HCT116 (cell line): ENCODE measurements around the gene NKX6-2. TPM values are rescaled to one million over a fixed set of nuclear protein-coding genes. Genes with fewer than 3 reads are reported as not detected.

Experiments
- ATAC-seq: fragments of 200-7000 bp; cut with Tn5 transposase; 2 replicates; pipeline ENCODE4 v1.9.1; 2020; ENCODE audit warnings: mild to moderate bottlenecking, moderate library complexity
- BruUV-seq: library from RNA; stranded (reverse); fragments of 400-500 nt; replicated peaks from 2 replicates; lab custom pipeline; 2021; lab: Mats Ljungman, UMichigan
- CTCF ChIA-PET: fragments of 300-600 bp; sonication (Branson Sonifier 250); formaldehyde crosslinking; loops from one replicate; lab custom pipeline; 2021; ENCODE audit warnings: antibody characterized with exemption; lab: Charles Lee
- POLR2A ChIA-PET: fragments of 300-600, 350-600 bp; sonication (Branson Sonifier 250); formaldehyde crosslinking; loops from one replicate; lab custom pipeline; 2021; ENCODE audit warnings: antibody characterized with exemption; lab: Charles Lee
- RAD21 ChIA-PET, 2 experiments: fragments of 300-600 bp; sonication (Branson Sonifier 250); formaldehyde crosslinking; loops; one replicate each; lab custom pipeline; 2023; ENCODE audit warnings: low total read pairs in 2 of 2; ENCODE audit not compliant: uncharacterized antibody in 2 of 2, unreplicated experiment in 2 of 2, low non-redundant PET in 1 of 2; lab: Charles Lee
- DNase-seq: peaks from one replicate; pipeline ENCODE4 v3.0.0-alpha.2; 2010; ENCODE audit warnings: low read depth, low spot score
- H2AFZ ChIP-seq: fragments of 200-600 bp; shearing (Covaris generic), sonication (generic); 2 replicates; pipeline ENCODE4 v1.6.1; 2017; ENCODE audit warnings: low read depth, mixed run types, mixed read lengths, antibody characterized with exemption, low read length; ENCODE audit not compliant: poor library complexity, severe bottlenecking
- H3K27ac ChIP-seq: 2 replicates; pipeline ENCODE4 v1.5.1; 2012; ENCODE audit warnings: low read depth, low read length
- H3K27me3 ChIP-seq: fragments of 200-600 bp; sonication (generic); 2 replicates; pipeline ENCODE4 v1.6.1; 2016; ENCODE audit warnings: mixed run types, low read length, mixed read lengths; ENCODE audit not compliant: insufficient read depth
- H3K36me3 ChIP-seq, 2 experiments: fragments of 200-500 bp in 1 of 2; fragments of 200-600 bp in 1 of 2; sonication (Bioruptor generic) in 1 of 2; sonication (generic) in 1 of 2; 2 replicates each; pipeline versions ENCODE4 v1.5.1 to v1.6.1; 2014 to 2016; ENCODE audit warnings: low read length in 2 of 2, inconsistent platforms in 1 of 2, mixed read lengths in 1 of 2, mixed run types in 1 of 2; ENCODE audit not compliant: insufficient read depth in 2 of 2, control insufficient read depth in 1 of 2
- H3K4me1 ChIP-seq, 2 experiments: fragments of 200-600 bp in 1 of 2; sonication (generic) in 1 of 2; 2 replicates each; pipeline versions ENCODE4 v1.5.1 to v1.6.1; 2012 to 2017; ENCODE audit warnings: low read length in 2 of 2, inconsistent platforms in 1 of 2, mild to moderate bottlenecking in 1 of 2, mixed read lengths in 1 of 2, mixed run types in 1 of 2, moderate library complexity in 1 of 2; ENCODE audit not compliant: insufficient read depth in 2 of 2, control insufficient read depth in 1 of 2
- H3K4me2 ChIP-seq: fragments of 200-600 bp; sonication (generic); 2 replicates; pipeline ENCODE4 v1.6.1; 2017; ENCODE audit warnings: mixed run types, low read length, mixed read lengths
- H3K4me3 ChIP-seq, 2 experiments: fragments of 200-600 bp in 1 of 2; sonication (generic) in 1 of 2; replicated peaks in 1 of 2; 2 replicates each; pipeline ENCODE4 v1.5.1; 2011 to 2016; ENCODE audit warnings: low read length in 2 of 2, control low read depth in 1 of 2, low read depth in 1 of 2, mild to moderate bottlenecking in 1 of 2, mixed read lengths in 1 of 2, mixed run types in 1 of 2
- H3K79me2 ChIP-seq: fragments of 200-600 bp; sonication (generic); 2 replicates; pipeline ENCODE4 v1.6.1; 2017; ENCODE audit warnings: mild to moderate bottlenecking, mixed run types, low read length, moderate library complexity, mixed read lengths; ENCODE audit not compliant: insufficient read depth
- H3K9ac ChIP-seq: fragments of 200-600 bp; sonication (generic); 2 replicates; pipeline ENCODE4 v1.6.1; 2016; ENCODE audit warnings: low read length, mixed read lengths
- H3K9me2 ChIP-seq: fragments of 200-600 bp; sonication (generic), shearing (Covaris generic); 2 replicates; pipeline ENCODE4 v1.6.1; 2017; ENCODE audit warnings: mixed run types, mild to moderate bottlenecking, moderate library complexity; ENCODE audit not compliant: insufficient read depth
- H3K9me3 ChIP-seq, 2 experiments: fragments of 200-500 bp in 1 of 2; fragments of 200-600 bp in 1 of 2; sonication (Bioruptor generic) in 1 of 2; sonication (generic) in 1 of 2; 2 replicates each; pipeline ENCODE4 v1.6.1; 2014 to 2017; ENCODE audit warnings: low read length in 2 of 2, mixed read lengths in 2 of 2, inconsistent platforms in 1 of 2, low read depth in 1 of 2, mild to moderate bottlenecking in 1 of 2, mixed run types in 1 of 2, moderate library complexity in 1 of 2; ENCODE audit not compliant: control insufficient read depth in 1 of 2, insufficient read depth in 1 of 2
- H4K20me1 ChIP-seq: fragments of 200-600 bp; sonication (generic), shearing (Covaris generic); 2 replicates; pipeline ENCODE4 v1.6.1; 2017; ENCODE audit warnings: mixed run types, mild to moderate bottlenecking, moderate library complexity; ENCODE audit not compliant: insufficient read depth
- ATF3 ChIP-seq: IDR thresholded peaks from 2 replicates; pipeline ENCODE4 v1.6.1; 2012
- CBX3 ChIP-seq: IDR thresholded peaks from 2 replicates; pipeline ENCODE4 v1.6.1; 2012; ENCODE audit warnings: low read depth
- CEBPB ChIP-seq: IDR thresholded peaks from 2 replicates; pipeline ENCODE4 v1.6.1; 2012; ENCODE audit warnings: low read depth
- CTCF ChIP-seq, 3 experiments: fragments of 200-600 bp in 1 of 3; sonication (generic) in 1 of 3; IDR thresholded peaks in 2 of 3; conservative IDR thresholded peaks in 1 of 3; 2 replicates each; pipeline ENCODE4 v1.5.1; 2012 to 2017; ENCODE audit warnings: low read depth in 2 of 3, low read length in 2 of 3, antibody characterized with exemption in 1 of 3, borderline replicate concordance in 1 of 3, control low read depth in 1 of 3, mild to moderate bottlenecking in 1 of 3, mixed read lengths in 1 of 3, mixed run types in 1 of 3, moderate library complexity in 1 of 3; ENCODE audit not compliant: insufficient read depth in 1 of 3
- ELF1 ChIP-seq: IDR thresholded peaks from 2 replicates; pipeline ENCODE4 v1.6.1; 2012; ENCODE audit warnings: low read depth, borderline replicate concordance
- EZH2 ChIP-seq: fragments of 200-600 bp; sonication (generic); IDR thresholded peaks from 2 replicates; pipeline ENCODE4 v1.6.1; 2017; ENCODE audit warnings: antibody characterized with exemption, mixed run types
- EZH2phosphoT487 ChIP-seq: fragments of 200-600 bp; IDR thresholded peaks from 2 replicates; pipeline ENCODE4 v1.6.1; 2018; ENCODE audit warnings: antibody characterized with exemption, borderline replicate concordance
- JUND ChIP-seq: IDR thresholded peaks from 2 replicates; pipeline ENCODE4 v1.6.1; 2012
- POLR2AphosphoS5 ChIP-seq: IDR thresholded peaks from 2 replicates; pipeline ENCODE4 v1.6.1; 2011; ENCODE audit warnings: mild to moderate bottlenecking, low read depth, low read length, moderate library complexity
- SIN3A ChIP-seq: IDR thresholded peaks from 2 replicates; pipeline ENCODE4 v1.6.1; 2012; ENCODE audit warnings: low read depth
- SRF ChIP-seq: IDR thresholded peaks from 2 replicates; pipeline ENCODE4 v1.6.1; 2012; ENCODE audit warnings: low read depth
- TCF7L2 ChIP-seq: IDR thresholded peaks from 2 replicates; pipeline ENCODE4 v1.7.0; 2011; ENCODE audit warnings: borderline replicate concordance, inconsistent platforms; ENCODE audit not compliant: insufficient read depth, insufficient read length; ENCODE audit errors: extremely low read depth
- ZFX ChIP-seq: fragments of 450-650 bp; IDR thresholded peaks from 2 replicates; pipeline ENCODE4 v1.6.1; 2017
- intact Hi-C: fragments of 100-400 bp; cut with micrococcal nuclease; formaldehyde crosslinking; loops from 2 replicates; pipeline ENCODE4 v1.10.0; 2022
- total RNA-seq: library from RNA; stranded (reverse); gene quantifications from one replicate; pipeline ENCODE4 v1.2.1, GENCODE V29; 2021; ENCODE audit not compliant: unreplicated experiment
- TF ChIP-seq, protein P1 (sequence below): IDR thresholded peaks from 2 replicates; pipeline ENCODE4 v1.6.1; 2012; ENCODE audit warnings: low read depth

Gene NKX6-2
- total RNA-seq, 1 experiment from 2014 or later = not detected

GRCh38 chr10:132768346-132769248 lies 17.4 kb downstream of the NKX6-2 start:
- Histone ChIP-seq H3K36me3 (no peaks in the 10 kb centered on the region), H3K9ac (no peak overlapping the region), H3K4me1 (no peaks in the 10 kb centered on the region), H3K4me2 (no peak overlapping the region), H3K9me3 (no peaks in the 10 kb centered on the region), H3K79me2 (no peaks in the 10 kb centered on the region), H3K27ac (no peak overlapping the region), H2AFZ (no peak overlapping the region), H3K27me3 (no peaks in the 10 kb centered on the region), H3K9me2 (no peaks in the 10 kb centered on the region), H4K20me1 (no peaks in the 10 kb centered on the region), H3K4me3 (no peak overlapping the region)
- ChIA-PET RAD21 (no interaction called here), POLR2A (no interaction called here), CTCF (no interaction called here)
- BruUV-seq = no TSS peak
- intact Hi-C loops = no loop called here
- no peak for DNase-seq
- no peak for ATAC-seq
- TF ChIP-seq EZH2phosphoT487 (no peak), ATF3 (no peak), CTCF (IDR thresholded peaks at IDR 0.05 in 2 of 3, conservative IDR thresholded peaks at IDR 0.05 in 1 of 3; ENCODE audit: borderline replicate concordance in 1 of 3, insufficient read depth in 1 of 3, low read depth in 2 of 3, low read length in 2 of 3) (no peak), ELF1 (no peak), SRF (no peak), POLR2AphosphoS5 (no peak), CEBPB (no peak), SIN3A (no peak), CBX3 (no peak), JUND (no peak), EZH2 (no peak), ZFX (no peak), TCF7L2 (no peak)
- TF ChIP-seq, protein P1, sequence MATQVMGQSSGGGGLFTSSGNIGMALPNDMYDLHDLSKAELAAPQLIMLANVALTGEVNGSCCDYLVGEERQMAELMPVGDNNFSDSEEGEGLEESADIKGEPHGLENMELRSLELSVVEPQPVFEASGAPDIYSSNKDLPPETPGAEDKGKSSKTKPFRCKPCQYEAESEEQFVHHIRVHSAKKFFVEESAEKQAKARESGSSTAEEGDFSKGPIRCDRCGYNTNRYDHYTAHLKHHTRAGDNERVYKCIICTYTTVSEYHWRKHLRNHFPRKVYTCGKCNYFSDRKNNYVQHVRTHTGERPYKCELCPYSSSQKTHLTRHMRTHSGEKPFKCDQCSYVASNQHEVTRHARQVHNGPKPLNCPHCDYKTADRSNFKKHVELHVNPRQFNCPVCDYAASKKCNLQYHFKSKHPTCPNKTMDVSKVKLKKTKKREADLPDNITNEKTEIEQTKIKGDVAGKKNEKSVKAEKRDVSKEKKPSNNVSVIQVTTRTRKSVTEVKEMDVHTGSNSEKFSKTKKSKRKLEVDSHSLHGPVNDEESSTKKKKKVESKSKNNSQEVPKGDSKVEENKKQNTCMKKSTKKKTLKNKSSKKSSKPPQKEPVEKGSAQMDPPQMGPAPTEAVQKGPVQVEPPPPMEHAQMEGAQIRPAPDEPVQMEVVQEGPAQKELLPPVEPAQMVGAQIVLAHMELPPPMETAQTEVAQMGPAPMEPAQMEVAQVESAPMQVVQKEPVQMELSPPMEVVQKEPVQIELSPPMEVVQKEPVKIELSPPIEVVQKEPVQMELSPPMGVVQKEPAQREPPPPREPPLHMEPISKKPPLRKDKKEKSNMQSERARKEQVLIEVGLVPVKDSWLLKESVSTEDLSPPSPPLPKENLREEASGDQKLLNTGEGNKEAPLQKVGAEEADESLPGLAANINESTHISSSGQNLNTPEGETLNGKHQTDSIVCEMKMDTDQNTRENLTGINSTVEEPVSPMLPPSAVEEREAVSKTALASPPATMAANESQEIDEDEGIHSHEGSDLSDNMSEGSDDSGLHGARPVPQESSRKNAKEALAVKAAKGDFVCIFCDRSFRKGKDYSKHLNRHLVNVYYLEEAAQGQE = no peak
